Measurements from ENCODE around the gene MEGF11.

GRCh38 chr15:66124651-66125050 lies 128.9 kb downstream of the MEGF11 start:
- TF ChIP-seq EZH2 (IDR thresholded peaks at IDR 0.05): no peak
- TF ChIP-seq POLR2AphosphoS5 (IDR thresholded peaks at IDR 0.05; ENCODE audit: borderline replicate concordance, low read depth, low read length): no peak
